Heart left ventricle (tissue), 13 donors: ENCODE results near the gene RAB6D.
"Not testable (repeated sequence)": the region's sequence is repeated elsewhere in the genome, so short reads cannot be mapped to it uniquely, and the experiment has no call there.

ENCODE experiments used
- POLR2A ChIP-seq, 2 donors: fragments of 450-650 bp; IDR thresholded peaks; one replicate each; pipeline ENCODE4 v1.6.1; 2017; ENCODE audit warnings: antibody characterized with exemption in 2 of 2, mild to moderate bottlenecking in 2 of 2, moderate library complexity in 2 of 2
- TF ChIP-seq, protein P1 (sequence below), 12 donors: fragments of 200-600 bp; sonication (generic) in 4 of 12; IDR thresholded peaks; one replicate each; pipeline versions ENCODE4 v1.5.0 to v1.8.0; 2018 to 2022; ENCODE audit warnings: antibody characterized with exemption in 12 of 12, mild to moderate bottlenecking in 5 of 12
- donor health status: ischemic (EF 13 %, LVEDD 7.1; RV severe dilation, severe dysfunction).
- donor health status: DM: no; HTN: yes; CAD: no.
- donor health status: DM: no; HTN: no; CAD: no.
- donor health status: ischemic (EF 25% LVEDD 6.9; RV normal size, moderate dysfunction).
- donor health status: ischemic (EF 25% LVEDD 5.7; RV mildly dilated, moderate dysfunction).
- donor health status: ischemic (EF 35%, LVEDD 5.7; RV mildly dilated, moderate dysfunction).
- donor health status: nonischemic (EF 11% LVEDD 7.7; RV severe dilation, severe dysfunction).
- donor health status: DM: yes; HTN: yes; CAD: no.
- donor health status: PGD.
- donor health status: ischemic (EF 29% LVEDD 5.4; RV normal size, mild dysfunction).
- donor health status: nonischemic (EF 23%, LVEDD 6.1; RV moderate dilation, normal function).

DNA sequence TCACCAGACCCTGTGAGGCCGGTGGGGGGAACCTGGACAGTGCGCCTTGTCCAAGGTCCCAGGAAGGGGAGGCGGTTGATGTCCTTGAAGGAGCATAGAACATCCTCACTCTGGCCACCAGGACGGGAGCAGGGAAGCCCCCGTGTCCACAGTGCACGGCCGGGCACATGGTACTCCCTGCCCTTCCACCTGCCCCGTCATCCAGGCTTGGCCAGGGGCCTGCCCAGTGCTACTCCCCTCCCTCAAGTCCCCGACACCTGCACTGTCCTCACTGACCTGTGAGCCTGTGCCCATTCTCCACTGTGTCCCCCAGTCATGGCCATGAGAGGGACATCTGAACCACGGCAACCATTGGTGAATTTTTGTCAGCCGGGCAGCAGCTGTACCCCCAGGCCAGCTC lies 27.5 kb upstream of the RAB6D start:
- TF ChIP-seq, protein P1, sequence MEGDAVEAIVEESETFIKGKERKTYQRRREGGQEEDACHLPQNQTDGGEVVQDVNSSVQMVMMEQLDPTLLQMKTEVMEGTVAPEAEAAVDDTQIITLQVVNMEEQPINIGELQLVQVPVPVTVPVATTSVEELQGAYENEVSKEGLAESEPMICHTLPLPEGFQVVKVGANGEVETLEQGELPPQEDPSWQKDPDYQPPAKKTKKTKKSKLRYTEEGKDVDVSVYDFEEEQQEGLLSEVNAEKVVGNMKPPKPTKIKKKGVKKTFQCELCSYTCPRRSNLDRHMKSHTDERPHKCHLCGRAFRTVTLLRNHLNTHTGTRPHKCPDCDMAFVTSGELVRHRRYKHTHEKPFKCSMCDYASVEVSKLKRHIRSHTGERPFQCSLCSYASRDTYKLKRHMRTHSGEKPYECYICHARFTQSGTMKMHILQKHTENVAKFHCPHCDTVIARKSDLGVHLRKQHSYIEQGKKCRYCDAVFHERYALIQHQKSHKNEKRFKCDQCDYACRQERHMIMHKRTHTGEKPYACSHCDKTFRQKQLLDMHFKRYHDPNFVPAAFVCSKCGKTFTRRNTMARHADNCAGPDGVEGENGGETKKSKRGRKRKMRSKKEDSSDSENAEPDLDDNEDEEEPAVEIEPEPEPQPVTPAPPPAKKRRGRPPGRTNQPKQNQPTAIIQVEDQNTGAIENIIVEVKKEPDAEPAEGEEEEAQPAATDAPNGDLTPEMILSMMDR (IDR thresholded peaks at IDR 0.05) = not testable (repeated sequence)
- not testable (repeated sequence) for TF ChIP-seq POLR2A (IDR thresholded peaks at IDR 0.05)
